ENCODE measurements around the gene LRRFIP2.
"Not testable (repeated sequence)": the region's sequence is repeated elsewhere in the genome, so short reads cannot be mapped to it uniquely, and the experiment has no call there.

LRRFIP2 gene

GRCh38 chr3:37174532-37175126 is at the start of gene LRRFIP2:
LRRFIP2 (minus strand) TSS chr3:37174582; CDS start chr3:37148983, 25,599 bp downstream.
- no peak for DNase-seq

GRCh38 chr3:37223576-37223975 is 49.2 kb upstream of the LRRFIP2 start:
- DNase-seq: no peak

- DNase-seq: no peak
Measured at GRCh38 chr3:37223141-37223558, 48.8 kb upstream of the LRRFIP2 start.

- not testable (repeated sequence) for DNase-seq
Measured at GRCh38 chr3:37222542-37222941, 48.2 kb upstream of the LRRFIP2 start.

- no peak for DNase-seq
Measured at GRCh38 chr3:37221407-37221806, 47.0 kb upstream of the LRRFIP2 start.

- no peak for DNase-seq
Measured at GRCh38 chr3:37219266-37219665, 44.9 kb upstream of the LRRFIP2 start.

GRCh38 chr3:37218206-37218605 is 43.8 kb upstream of the LRRFIP2 start:
- DNase-seq: no peak

GRCh38 chr3:37217098-37217849 is 42.9 kb upstream of the LRRFIP2 start:
- no peak for DNase-seq

- DNase-seq: no peak
Measured at GRCh38 chr3:37216597-37217097, 42.3 kb upstream of the LRRFIP2 start.

- DNase-seq: no peak
Measured at GRCh38 chr3:37214076-37214475, 39.7 kb upstream of the LRRFIP2 start.

- DNase-seq: peak in 1 of 2 donors; percentile 20
Measured at GRCh38 chr3:37210230-37210629, 35.8 kb upstream of the LRRFIP2 start.

- not testable (repeated sequence) for DNase-seq
Measured at GRCh38 chr3:37208576-37208975, 34.2 kb upstream of the LRRFIP2 start.

GRCh38 chr3:37208008-37208407 is 33.6 kb upstream of the LRRFIP2 start:
- not testable (repeated sequence) for DNase-seq

GRCh38 chr3:37206041-37206440 is 31.7 kb upstream of the LRRFIP2 start:
- not testable (repeated sequence) for DNase-seq

GRCh38 chr3:37204314-37204713 is 29.9 kb upstream of the LRRFIP2 start:
- no peak for DNase-seq

GRCh38 chr3:37202035-37202434 is 27.7 kb upstream of the LRRFIP2 start:
- DNase-seq: no peak

GRCh38 chr3:37200141-37200540 is 25.8 kb upstream of the LRRFIP2 start:
- no peak for DNase-seq

GRCh38 chr3:37198996-37199395 is 24.6 kb upstream of the LRRFIP2 start:
- no peak for DNase-seq

GRCh38 chr3:37198547-37198946 is 24.2 kb upstream of the LRRFIP2 start:
- no peak for DNase-seq

GRCh38 chr3:37197810-37198371 is 23.5 kb upstream of the LRRFIP2 start:
- DNase-seq: no peak

GRCh38 chr3:37194533-37194932 is 20.2 kb upstream of the LRRFIP2 start:
- DNase-seq: no peak

- DNase-seq: no peak
Measured at GRCh38 chr3:37190667-37191066, 16.3 kb upstream of the LRRFIP2 start.

GRCh38 chr3:37189109-37189508 is 14.7 kb upstream of the LRRFIP2 start:
- DNase-seq: no peak

GRCh38 chr3:37183976-37184375 is 9.6 kb upstream of the LRRFIP2 start:
- DNase-seq: peak; percentile 42 to 84
